Measurements from ENCODE around the gene ASCC2. TPM values are rescaled to one million over a fixed set of nuclear protein-coding genes. Genes with fewer than 3 reads are reported as not detected.

The ASCC2 gene
- total and polyA plus RNA-seq, 8 donors = 51.2 to 58.3 (median 54.4) TPM

- DNase-seq (no peak), ATAC-seq (no peak)
- Histone ChIP-seq H3K4me1 (peaks cover 0 to 11% of the 10 kb centered on the region in 2 donors), H3K4me3 (no peak overlapping the region), H3K27ac (no peak overlapping the region), H3K36me3 (no peaks in the 10 kb centered on the region), H3K27me3 (no peaks in the 10 kb centered on the region), H3K9me3 (no peaks in the 10 kb centered on the region)
- TF ChIP-seq CTCF (IDR thresholded peaks at IDR 0.05) = no peak
- intact Hi-C loops (cut with DNase I) = no loop called here
These were observed 35.9 kb upstream of the ASCC2 start for GRCh38 chr22:29873943-29874342.

GRCh38 chr22:29872989-29873388 is 34.9 kb upstream of the ASCC2 start:
- peak overlapping the region in 1 of 2 donors; percentile 63 for H3K27ac ChIP-seq
- H3K36me3 ChIP-seq = no peaks in the 10 kb centered on the region
- DNase-seq (no peak), ATAC-seq (peak; percentile 64)
- no peak for TF ChIP-seq CTCF (IDR thresholded peaks at IDR 0.05)
- H3K4me1 ChIP-seq = peaks cover 0 to 11% of the 10 kb centered on the region in 2 donors
- H3K9me3 ChIP-seq = no peaks in the 10 kb centered on the region
- intact Hi-C loops (cut with DNase I) = no loop called here
- no peaks in the 10 kb centered on the region for H3K27me3 ChIP-seq
- H3K4me3 ChIP-seq = no peak overlapping the region

- ATAC-seq (no peak), DNase-seq (no peak)
- no peaks in the 10 kb centered on the region for H3K9me3 ChIP-seq
- H3K4me1 ChIP-seq = peaks cover 0 to 11% of the 10 kb centered on the region in 2 donors
- TF ChIP-seq CTCF (IDR thresholded peaks at IDR 0.05) = no peak
- H3K4me3 ChIP-seq = no peak overlapping the region
- H3K36me3 ChIP-seq = no peaks in the 10 kb centered on the region
- H3K27ac ChIP-seq = peak overlapping the region in 1 of 2 donors; percentile 63
- no peaks in the 10 kb centered on the region for H3K27me3 ChIP-seq
- intact Hi-C loops (cut with DNase I) = no loop called here
These were observed 34.2 kb upstream of the ASCC2 start for GRCh38 chr22:29872144-29872893.

- ATAC-seq (no peak), DNase-seq (no peak)
- no peak overlapping the region for H3K27ac ChIP-seq
- peaks cover 0 to 11% of the 10 kb centered on the region in 2 donors for H3K4me1 ChIP-seq
- H3K4me3 ChIP-seq = no peak overlapping the region
- no peaks in the 10 kb centered on the region for H3K27me3 ChIP-seq
- intact Hi-C loops (cut with DNase I) = no loop called here
- no peaks in the 10 kb centered on the region for H3K36me3 ChIP-seq
- no peak for TF ChIP-seq CTCF (IDR thresholded peaks at IDR 0.05)
- no peaks in the 10 kb centered on the region for H3K9me3 ChIP-seq
These were observed 33.6 kb upstream of the ASCC2 start for GRCh38 chr22:29871684-29872083.

- peaks cover 0 to 11% of the 10 kb centered on the region in 2 donors for H3K4me1 ChIP-seq
- no peaks in the 10 kb centered on the region for H3K9me3 ChIP-seq
- DNase-seq (no peak), ATAC-seq (no peak)
- H3K27me3 ChIP-seq = no peaks in the 10 kb centered on the region
- no peak overlapping the region for H3K27ac ChIP-seq
- H3K36me3 ChIP-seq = no peaks in the 10 kb centered on the region
- intact Hi-C loops (cut with DNase I) = no loop called here
- TF ChIP-seq CTCF (IDR thresholded peaks at IDR 0.05) = no peak
- H3K4me3 ChIP-seq = no peak overlapping the region
These were observed 32.5 kb upstream of the ASCC2 start for GRCh38 chr22:29870574-29870973.

Measured in left lung (tissue), 10 donors.